Ramos (cell line): Measurements from ENCODE around the gene THRB.

ENCODE experiments used
- in situ Hi-C: fragments of 300-500 bp; cut with MboI; formaldehyde crosslinking; loops from one replicate; pipeline ENCODE4 v1.14.3; 2022; ENCODE audit warnings: low sequenced_read_pairs; ENCODE audit not compliant: unreplicated experiment

The THRB gene

GRCh38 chr3:24249523-24249922 is 245.1 kb downstream of the THRB start:
- in situ Hi-C loops: loop anchor here (10.0 kb wide), 1 partner anchor 255 kb away; no protein-coding TSS in a partner anchor

GRCh38 chr3:24245056-24245455 is 249.6 kb downstream of the THRB start:
- in situ Hi-C loops: loop anchor here (10.0 kb wide), 1 partner anchor 250 kb away; no protein-coding TSS in a partner anchor

- in situ Hi-C loops: loop anchor here (10.0 kb wide), 1 partner anchor 250 kb away; no protein-coding TSS in a partner anchor
Observed at GRCh38 chr3:24244491-24244890, 250.2 kb downstream of the THRB start.

- in situ Hi-C loops: loop anchor here (10.0 kb wide), 1 partner anchor 247 kb away; no protein-coding TSS in a partner anchor
Observed at GRCh38 chr3:24242012-24242698, 252.5 kb downstream of the THRB start.

GRCh38 chr3:24240306-24240705 is 254.3 kb downstream of the THRB start:
- in situ Hi-C loops: loop anchor here (10.0 kb wide), 1 partner anchor 246 kb away; no protein-coding TSS in a partner anchor

GRCh38 chr3:24237971-24238706 is 256.5 kb downstream of the THRB start:
- in situ Hi-C loops: no loop called here

- in situ Hi-C loops: no loop called here
Observed at GRCh38 chr3:24235121-24235520, 259.5 kb downstream of the THRB start.

- in situ Hi-C loops: no loop called here
Observed at GRCh38 chr3:24232784-24233183, 261.9 kb downstream of the THRB start.

- in situ Hi-C loops: no loop called here
Observed at GRCh38 chr3:24229468-24230221, 265.0 kb downstream of the THRB start.

GRCh38 chr3:24227635-24228034 is 267.0 kb downstream of the THRB start:
- in situ Hi-C loops: no loop called here

- in situ Hi-C loops: no loop called here
Observed at GRCh38 chr3:24226397-24226796, 268.3 kb downstream of the THRB start.

- in situ Hi-C loops: no loop called here
Observed at GRCh38 chr3:24225385-24225950, 269.2 kb downstream of the THRB start.

- in situ Hi-C loops: no loop called here
Observed at GRCh38 chr3:24224666-24225384, 269.8 kb downstream of the THRB start.

GRCh38 chr3:24222165-24222805 is 272.4 kb downstream of the THRB start:
- in situ Hi-C loops: no loop called here

GRCh38 chr3:24220859-24221657 is 273.6 kb downstream of the THRB start:
- in situ Hi-C loops: no loop called here

- in situ Hi-C loops: no loop called here
Observed at GRCh38 chr3:24215502-24215901, 279.1 kb downstream of the THRB start.

- in situ Hi-C loops: no loop called here
Observed at GRCh38 chr3:24211381-24211780, 283.3 kb downstream of the THRB start.

- in situ Hi-C loops: no loop called here
Observed at GRCh38 chr3:24202071-24202470, 292.6 kb downstream of the THRB start.

GRCh38 chr3:24201301-24201700 is 293.3 kb downstream of the THRB start:
- in situ Hi-C loops: no loop called here
